ENCODE results near the gene RAPGEF5.

Gene RAPGEF5

GRCh38 chr7:22372863-22373262, 15.9 kb upstream of the RAPGEF5 start:
- Histone ChIP-seq H3K4me3 (no peak overlapping the region), H3K36me3 (replicated peaks) (no peaks in the 10 kb centered on the region), H3K9me3 (no peaks in the 10 kb centered on the region), H3K27me3 (ENCODE audit: low read depth) (no peaks in the 10 kb centered on the region; the same call in 1 of the 2 replicates), H3K4me1 (peaks cover 35% of the 10 kb centered on the region)
- no peak for DNase-seq (ENCODE audit: low spot score in 2 of 2)
- in situ Hi-C loops (cut with MboI; ENCODE audit: low sequenced_read_pairs): no loop called here

GRCh38 chr7:22371878-22372277, 14.9 kb upstream of the RAPGEF5 start:
- in situ Hi-C loops (cut with MboI; ENCODE audit: low sequenced_read_pairs): no loop called here
- no peaks in the 10 kb centered on the region for H3K9me3 ChIP-seq
- no peaks in the 10 kb centered on the region; the same call in 1 of the 2 replicates for H3K27me3 ChIP-seq (ENCODE audit: low read depth)
- H3K36me3 ChIP-seq (replicated peaks): no peaks in the 10 kb centered on the region
- no peak overlapping the region for H3K4me3 ChIP-seq
- peaks cover 35% of the 10 kb centered on the region for H3K4me1 ChIP-seq
- no peak for DNase-seq (ENCODE audit: low spot score in 2 of 2)

- H3K27me3 ChIP-seq (ENCODE audit: low read depth): no peaks in the 10 kb centered on the region
- in situ Hi-C loops (cut with MboI; ENCODE audit: low sequenced_read_pairs): no loop called here
- H3K4me1 ChIP-seq: peaks cover 9% of the 10 kb centered on the region
- no peak overlapping the region for H3K4me3 ChIP-seq
- no peaks in the 10 kb centered on the region for H3K9me3 ChIP-seq
- no peaks in the 10 kb centered on the region for H3K36me3 ChIP-seq (replicated peaks)
- no peak for DNase-seq (ENCODE audit: low spot score in 2 of 2)
Measured at GRCh38 chr7:22364900-22365299, 7.9 kb upstream of the RAPGEF5 start.

GRCh38 chr7:22363756-22364422, 6.9 kb upstream of the RAPGEF5 start:
- in situ Hi-C loops (cut with MboI; ENCODE audit: low sequenced_read_pairs): no loop called here

GRCh38 chr7:22361795-22362194, 4.8 kb upstream of the RAPGEF5 start:
- Histone ChIP-seq H3K27me3 (ENCODE audit: low read depth) (no peaks in the 10 kb centered on the region), H3K36me3 (replicated peaks) (no peaks in the 10 kb centered on the region), H3K9me3 (no peaks in the 10 kb centered on the region), H3K4me3 (no peak overlapping the region), H3K4me1 (no peaks in the 10 kb centered on the region)
- in situ Hi-C loops (cut with MboI; ENCODE audit: low sequenced_read_pairs): no loop called here
- DNase-seq (ENCODE audit: low spot score in 2 of 2): no peak

More at GRCh38 chr7:22363756-22364422, 6.9 kb upstream of the RAPGEF5 start:
- no peak for DNase-seq (ENCODE audit: low spot score in 2 of 2)
- no peaks in the 10 kb centered on the region for H3K27me3 ChIP-seq (ENCODE audit: low read depth)
- no peaks in the 10 kb centered on the region for H3K9me3 ChIP-seq
- H3K4me3 ChIP-seq: no peak overlapping the region
- no peaks in the 10 kb centered on the region for H3K36me3 ChIP-seq (replicated peaks)
- H3K4me1 ChIP-seq: no peaks in the 10 kb centered on the region; the same call in 1 of the 2 replicates

GRCh38 chr7:22361320-22361719, 4.4 kb upstream of the RAPGEF5 start:
- Histone ChIP-seq H3K27me3 (ENCODE audit: low read depth) (no peaks in the 10 kb centered on the region), H3K4me1 (no peaks in the 10 kb centered on the region), H3K36me3 (replicated peaks) (no peaks in the 10 kb centered on the region), H3K4me3 (no peak overlapping the region), H3K9me3 (no peaks in the 10 kb centered on the region)
- no peak for DNase-seq (ENCODE audit: low spot score in 2 of 2)
- in situ Hi-C loops (cut with MboI; ENCODE audit: low sequenced_read_pairs): no loop called here

GRCh38 chr7:22358820-22359697, 2.1 kb upstream of the RAPGEF5 start:
- Histone ChIP-seq H3K36me3 (replicated peaks) (no peaks in the 10 kb centered on the region), H3K9me3 (no peaks in the 10 kb centered on the region), H3K27me3 (ENCODE audit: low read depth) (no peaks in the 10 kb centered on the region), H3K4me1 (peaks cover 9% of the 10 kb centered on the region), H3K4me3 (no peak overlapping the region)
- in situ Hi-C loops (cut with MboI; ENCODE audit: low sequenced_read_pairs): no loop called here
- no peak for DNase-seq (ENCODE audit: low spot score in 2 of 2)

GRCh38 chr7:22357311-22358175, 589 bp upstream of the RAPGEF5 start:
- no peak for DNase-seq (ENCODE audit: low spot score in 2 of 2)
- in situ Hi-C loops (cut with MboI; ENCODE audit: low sequenced_read_pairs): no loop called here
- Histone ChIP-seq H3K4me1 (peaks cover 9% of the 10 kb centered on the region), H3K4me3 (no peak overlapping the region), H3K9me3 (no peaks in the 10 kb centered on the region), H3K27me3 (ENCODE audit: low read depth) (no peaks in the 10 kb centered on the region), H3K36me3 (replicated peaks) (no peaks in the 10 kb centered on the region)

GRCh38 chr7:22356010-22356691, 803 bp downstream of the RAPGEF5 start:
- no peaks in the 10 kb centered on the region for H3K9me3 ChIP-seq
- peaks cover 9% of the 10 kb centered on the region for H3K4me1 ChIP-seq
- no peaks in the 10 kb centered on the region for H3K27me3 ChIP-seq (ENCODE audit: low read depth)
- peak in 1 of 2 experiments; percentile 47 for DNase-seq (ENCODE audit: low spot score in 2 of 2)
- in situ Hi-C loops (cut with MboI; ENCODE audit: low sequenced_read_pairs): no loop called here
- H3K4me3 ChIP-seq: peak overlapping the region; percentile 39
- no peaks in the 10 kb centered on the region for H3K36me3 ChIP-seq (replicated peaks)

- H3K36me3 ChIP-seq (replicated peaks): no peaks in the 10 kb centered on the region
- peaks cover 9% of the 10 kb centered on the region for H3K4me1 ChIP-seq
- H3K27me3 ChIP-seq (ENCODE audit: low read depth): no peaks in the 10 kb centered on the region
- H3K4me3 ChIP-seq: peak overlapping the region; percentile 39
- no peak for DNase-seq (ENCODE audit: low spot score in 2 of 2)
- in situ Hi-C loops (cut with MboI; ENCODE audit: low sequenced_read_pairs): no loop called here
- H3K9me3 ChIP-seq: no peaks in the 10 kb centered on the region
Measured at GRCh38 chr7:22355620-22356009, 1.3 kb downstream of the RAPGEF5 start.

GRCh38 chr7:22354462-22354861, 2.5 kb downstream of the RAPGEF5 start:
- Histone ChIP-seq H3K27me3 (ENCODE audit: low read depth) (no peaks in the 10 kb centered on the region), H3K36me3 (replicated peaks) (no peaks in the 10 kb centered on the region), H3K9me3 (no peaks in the 10 kb centered on the region), H3K4me1 (peaks cover 9% of the 10 kb centered on the region), H3K4me3 (no peak overlapping the region)
- in situ Hi-C loops (cut with MboI; ENCODE audit: low sequenced_read_pairs): no loop called here
- no peak for DNase-seq (ENCODE audit: low spot score in 2 of 2)

GRCh38 chr7:22352887-22353286, 4.1 kb downstream of the RAPGEF5 start:
- no peak overlapping the region for H3K4me3 ChIP-seq
- no peaks in the 10 kb centered on the region for H3K36me3 ChIP-seq (replicated peaks)
- in situ Hi-C loops (cut with MboI; ENCODE audit: low sequenced_read_pairs): no loop called here
- peaks cover 9% of the 10 kb centered on the region for H3K4me1 ChIP-seq
- H3K9me3 ChIP-seq: no peaks in the 10 kb centered on the region
- no peaks in the 10 kb centered on the region for H3K27me3 ChIP-seq (ENCODE audit: low read depth)
- no peak for DNase-seq (ENCODE audit: low spot score in 2 of 2)

GRCh38 chr7:22351878-22352277, 5.1 kb downstream of the RAPGEF5 start:
- DNase-seq (ENCODE audit: low spot score in 2 of 2): no peak
- peaks cover 9% of the 10 kb centered on the region for H3K4me1 ChIP-seq
- H3K9me3 ChIP-seq: no peaks in the 10 kb centered on the region
- H3K4me3 ChIP-seq: no peak overlapping the region
- H3K27me3 ChIP-seq (ENCODE audit: low read depth): no peaks in the 10 kb centered on the region
- H3K36me3 ChIP-seq (replicated peaks): no peaks in the 10 kb centered on the region
- in situ Hi-C loops (cut with MboI; ENCODE audit: low sequenced_read_pairs): no loop called here

Measured in HAP-1 (cell line).